HL-60 (cell line): ENCODE results near the gene EEA1.

Experiments used
- CTCF ChIP-seq: IDR thresholded peaks from one replicate; pipeline ENCODE4 v1.5.1; 2011; ENCODE audit warnings: low read length, control low read depth, inconsistent platforms; ENCODE audit not compliant: insufficient read depth
- POLR2AphosphoS5 ChIP-seq: IDR thresholded peaks from 2 replicates; pipeline ENCODE4 v1.6.1; 2012; ENCODE audit warnings: low read depth
- REST ChIP-seq: IDR thresholded peaks from 2 replicates; pipeline ENCODE4 v1.6.1; 2012; ENCODE audit warnings: low read depth; ENCODE audit not compliant: insufficient replicate concordance
- SPI1 ChIP-seq: IDR thresholded peaks from 2 replicates; pipeline ENCODE4 v1.6.1; 2012; ENCODE audit warnings: low read depth, mild to moderate bottlenecking, borderline replicate concordance

GRCh38 chr12:92863251-92863650 lies 65.8 kb downstream of the EEA1 start:
- TF ChIP-seq CTCF, result no peak
- TF ChIP-seq POLR2AphosphoS5, result no peak
- TF ChIP-seq REST, result no peak
- no peak for TF ChIP-seq SPI1
